DOHH2 (cell line): ENCODE data around the gene ABCA10.

Source experiments
- H3F3A ChIP-seq: fragments of 200-600 bp; sonication (generic), shearing (Covaris generic); 2 replicates; pipeline ENCODE4 v1.6.0; 2016; ENCODE audit warnings: antibody characterized with exemption, mild to moderate bottlenecking; ENCODE audit not compliant: control insufficient read depth, insufficient read depth
- H3K27ac ChIP-seq: fragments of 200-600 bp; sonication (generic); 2 replicates; pipeline ENCODE4 v1.5.1; 2014; ENCODE audit warnings: low read depth, mild to moderate bottlenecking, low read length, moderate library complexity
- H3K27me3 ChIP-seq: fragments of 200-600 bp; sonication (generic); 2 replicates; pipeline ENCODE4 v1.6.1; 2014; ENCODE audit warnings: mild to moderate bottlenecking, low read length, mixed read lengths; ENCODE audit not compliant: control insufficient read depth
- H3K36me3 ChIP-seq: fragments of 200-600 bp; sonication (generic); 2 replicates; pipeline ENCODE4 v1.6.1; 2014; ENCODE audit warnings: mild to moderate bottlenecking, low read length, moderate library complexity, mixed read lengths; ENCODE audit not compliant: control insufficient read depth
- H3K4me1 ChIP-seq: fragments of 200-600 bp; sonication (generic); 2 replicates; pipeline ENCODE4 v1.6.1; 2014; ENCODE audit warnings: mild to moderate bottlenecking, low read length, mixed read lengths; ENCODE audit not compliant: control insufficient read depth
- H3K4me2 ChIP-seq: fragments of 200-600 bp; sonication (generic); 2 replicates; pipeline ENCODE4 v1.6.0; 2014; ENCODE audit warnings: mild to moderate bottlenecking, low read length, moderate library complexity
- H3K4me3 ChIP-seq: fragments of 200-600 bp; sonication (generic); 2 replicates; pipeline ENCODE4 v1.5.1; 2014; ENCODE audit warnings: mild to moderate bottlenecking, low read length, mixed read lengths
- H3K79me2 ChIP-seq: fragments of 200-600 bp; sonication (generic); 2 replicates; pipeline ENCODE4 v1.6.1; 2014; ENCODE audit warnings: mild to moderate bottlenecking, low read length, mixed read lengths; ENCODE audit not compliant: control insufficient read depth
- H3K9me2 ChIP-seq: fragments of 200-600 bp; sonication (generic); replicated peaks from 2 replicates; pipeline ENCODE4 v1.6.1; 2014; ENCODE audit warnings: mild to moderate bottlenecking, low read length, mixed read lengths; ENCODE audit not compliant: control insufficient read depth
- H3K9me3 ChIP-seq: fragments of 200-600 bp; sonication (generic); 2 replicates; pipeline ENCODE4 v1.6.1; 2014; ENCODE audit warnings: antibody characterized with exemption, low read length, mixed read lengths; ENCODE audit not compliant: control insufficient read depth, insufficient read depth
- H4K20me1 ChIP-seq: fragments of 200-600 bp; sonication (generic); 2 replicates; pipeline ENCODE4 v1.6.0; 2014; ENCODE audit warnings: low read depth, mild to moderate bottlenecking, antibody characterized with exemption, low read length, moderate library complexity; ENCODE audit not compliant: control insufficient read depth, insufficient read depth
- CTCF ChIP-seq: fragments of 200-600 bp; sonication (generic); IDR thresholded peaks from one replicate; pipeline ENCODE4 v1.5.1; 2014; ENCODE audit warnings: antibody characterized with exemption, mild to moderate bottlenecking, low read depth, low read length; ENCODE audit not compliant: poor library complexity, severe bottlenecking
- EZH2phosphoT487 ChIP-seq: fragments of 200-600 bp; sonication (generic); IDR thresholded peaks from 2 replicates; pipeline ENCODE4 v1.6.1; 2017; ENCODE audit warnings: borderline replicate concordance, mild to moderate bottlenecking, antibody characterized with exemption, low read length, moderate library complexity, mixed read lengths

The ABCA10 gene

GRCh38 chr17:69105907-69106730 lies 122.5 kb downstream of the ABCA10 start:
- TF ChIP-seq CTCF (no peak), EZH2phosphoT487 (no peak)
- Histone ChIP-seq H3K4me1 (no peaks in the 10 kb centered on the region), H3K4me3 (no peak overlapping the region), H3K36me3 (no peaks in the 10 kb centered on the region), H3K9me3 (no peaks in the 10 kb centered on the region), H3K27ac (no peak overlapping the region), H4K20me1 (no peaks in the 10 kb centered on the region), H3K4me2 (no peak overlapping the region), H3K9me2 (no peaks in the 10 kb centered on the region), H3K27me3 (no peaks in the 10 kb centered on the region), H3K79me2 (no peaks in the 10 kb centered on the region), H3F3A (no peaks in the 10 kb centered on the region)

- H3K36me3 ChIP-seq: no peaks in the 10 kb centered on the region
- H3K4me1 ChIP-seq: no peaks in the 10 kb centered on the region
- no peaks in the 10 kb centered on the region for H3K9me3 ChIP-seq
- no peak for TF ChIP-seq EZH2phosphoT487
- TF ChIP-seq CTCF: no peak
- no peak overlapping the region for H3K4me3 ChIP-seq
- no peaks in the 10 kb centered on the region for H4K20me1 ChIP-seq
- no peaks in the 10 kb centered on the region for H3K79me2 ChIP-seq
- no peak overlapping the region for H3K4me2 ChIP-seq
- no peaks in the 10 kb centered on the region for H3K27me3 ChIP-seq
- H3F3A ChIP-seq: no peaks in the 10 kb centered on the region
- no peaks in the 10 kb centered on the region for H3K9me2 ChIP-seq
- H3K27ac ChIP-seq: no peak overlapping the region
These were observed 124.9 kb downstream of the ABCA10 start for GRCh38 chr17:69103557-69104233.

- Histone ChIP-seq H3K9me2 (no peaks in the 10 kb centered on the region), H4K20me1 (no peaks in the 10 kb centered on the region), H3K27ac (no peak overlapping the region), H3K79me2 (no peaks in the 10 kb centered on the region), H3K4me2 (no peak overlapping the region), H3K27me3 (peaks cover 9% of the 10 kb centered on the region), H3K36me3 (no peaks in the 10 kb centered on the region), H3K9me3 (no peaks in the 10 kb centered on the region), H3K4me1 (no peaks in the 10 kb centered on the region), H3F3A (no peaks in the 10 kb centered on the region), H3K4me3 (no peak overlapping the region)
- TF ChIP-seq EZH2phosphoT487 (no peak), CTCF (no peak)
These were observed 130.0 kb downstream of the ABCA10 start for GRCh38 chr17:69098625-69099024.
